SKM-1 treated with dmso at 0.1 percent for 144 hours (cell line): ENCODE data around the gene TRMT44.
"Not testable (repeated sequence)": the region's sequence is repeated elsewhere in the genome, so short reads cannot be mapped to it uniquely, and the experiment has no call there.

Experiments
- DNase-seq: peaks from one replicate; lab custom pipeline; 2025; ENCODE audit not compliant: unreplicated experiment; lab: John Stamatoyannopoulos, UW

The TRMT44 gene

GRCh38 chr4:8406887-8407286 is 33.7 kb upstream of the TRMT44 start:
- not testable (repeated sequence) for DNase-seq

DNA sequence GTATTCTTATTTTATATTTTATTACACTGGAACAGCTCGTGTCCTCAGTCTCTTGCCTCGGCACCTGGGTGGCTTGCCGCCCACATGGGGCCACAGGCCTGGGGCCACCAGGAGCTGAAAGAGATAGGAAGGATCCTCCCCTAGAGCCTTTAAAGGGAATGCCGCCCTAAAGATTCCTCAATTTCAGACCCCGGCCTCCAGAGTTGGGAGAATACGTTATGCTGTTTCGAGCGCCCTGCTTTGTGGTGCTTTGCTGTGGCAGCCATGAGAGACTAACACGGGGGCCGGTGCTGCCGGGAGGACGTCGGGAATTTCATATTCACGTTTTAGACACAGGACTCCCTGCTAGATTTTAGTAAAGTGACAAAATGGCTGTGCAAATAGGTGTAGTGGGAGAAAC is 33.3 kb upstream of the TRMT44 start:
- no peak for DNase-seq

DNA sequence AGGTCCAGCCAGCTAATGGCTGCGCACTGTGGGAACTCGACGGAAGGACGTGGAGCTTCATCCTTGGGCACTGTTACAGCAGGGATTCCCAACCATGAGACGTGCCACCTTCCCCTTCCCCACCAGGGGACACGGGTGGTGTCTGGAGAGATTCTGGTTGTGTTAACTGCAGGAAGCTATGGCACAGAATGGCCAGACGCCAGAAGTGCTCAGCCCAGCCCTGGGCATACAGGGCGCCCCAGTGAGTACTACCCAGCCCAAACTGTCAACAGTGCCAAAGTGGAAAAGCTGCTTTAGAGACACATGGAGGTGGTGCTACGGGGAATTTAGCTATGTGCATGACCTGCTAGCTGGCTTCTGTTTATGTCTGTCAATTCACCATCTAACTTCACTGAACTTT is 32.8 kb upstream of the TRMT44 start:
- no peak for DNase-seq

- DNase-seq, result no peak
Observed at GRCh38 chr4:8409264-8410065, 31.1 kb upstream of the TRMT44 start.

GRCh38 chr4:8410066-8410625 is 30.4 kb upstream of the TRMT44 start:
- DNase-seq, result no peak

DNA sequence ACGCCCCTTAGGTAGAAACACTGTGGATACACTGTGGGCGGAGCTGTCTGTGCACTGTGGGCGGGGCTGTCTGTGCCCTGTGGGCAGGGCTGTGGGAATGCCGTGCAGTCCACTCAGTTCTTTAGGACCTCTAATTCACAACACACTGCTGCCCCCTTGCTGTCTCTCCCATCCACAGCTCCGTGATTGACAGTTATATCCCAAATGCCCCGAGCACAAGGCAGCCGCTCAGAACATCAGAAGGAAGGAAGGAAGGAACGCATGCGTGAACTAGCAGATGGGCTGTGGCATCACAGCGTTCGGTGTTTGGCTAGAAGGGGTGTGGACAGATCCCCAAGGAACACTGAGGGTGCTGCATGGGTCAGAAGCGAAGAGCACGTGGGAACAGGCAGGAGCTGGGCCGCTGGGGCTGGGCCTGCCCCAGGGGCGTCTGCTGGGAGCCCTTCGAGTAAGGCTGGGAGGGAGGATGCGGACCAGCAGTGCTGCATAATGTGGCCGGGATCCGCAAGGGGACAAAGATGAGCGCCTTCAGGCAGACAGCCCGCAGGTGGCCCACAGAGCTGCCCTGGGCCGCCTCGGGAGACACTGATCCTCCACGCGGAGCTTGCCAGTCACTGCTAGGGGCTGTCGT is 29.8 kb upstream of the TRMT44 start:
- peak; percentile 20 for DNase-seq

DNA sequence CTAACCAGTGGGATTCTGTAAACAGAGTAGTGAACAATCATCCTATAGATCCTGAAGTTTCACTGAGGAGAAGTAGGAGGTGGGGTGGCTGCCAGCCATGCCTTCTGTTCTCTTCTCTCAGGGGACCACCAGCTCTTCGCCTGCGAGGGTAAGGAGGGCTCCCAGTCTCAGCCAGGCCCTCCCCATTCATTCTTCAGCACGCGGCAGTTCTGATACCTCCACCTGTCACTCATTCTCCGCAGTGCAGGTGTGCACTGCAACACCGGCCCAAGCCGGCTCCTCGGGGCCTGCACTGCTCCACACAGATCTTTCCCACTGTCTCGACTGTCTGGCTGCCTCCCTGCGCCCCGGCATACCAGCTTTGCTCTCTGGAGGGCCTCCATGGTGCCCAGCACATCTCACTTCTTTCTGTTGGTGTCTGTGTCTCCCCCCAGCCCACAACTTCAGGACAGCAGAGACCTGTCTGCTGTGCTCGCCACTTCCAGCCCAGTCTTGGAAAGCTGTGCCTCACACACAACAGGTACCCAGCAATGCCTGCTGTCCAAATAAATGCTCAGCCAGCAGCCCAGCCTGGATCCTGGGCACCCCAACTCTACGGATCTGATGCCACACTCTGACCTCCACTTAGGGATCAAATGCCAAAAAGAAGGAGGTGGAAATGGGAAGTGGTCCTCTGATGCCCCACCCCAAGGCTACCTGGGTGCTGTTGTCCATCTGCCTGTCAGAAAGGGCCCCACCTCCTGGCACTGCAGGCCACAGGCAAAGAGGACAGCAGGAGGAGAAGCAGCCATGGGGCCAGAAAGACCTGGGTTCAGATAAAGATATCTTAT is 29.0 kb upstream of the TRMT44 start:
- DNase-seq, result no peak

GRCh38 chr4:8412288-8412687 is 28.3 kb upstream of the TRMT44 start:
- DNase-seq, result no peak

DNA sequence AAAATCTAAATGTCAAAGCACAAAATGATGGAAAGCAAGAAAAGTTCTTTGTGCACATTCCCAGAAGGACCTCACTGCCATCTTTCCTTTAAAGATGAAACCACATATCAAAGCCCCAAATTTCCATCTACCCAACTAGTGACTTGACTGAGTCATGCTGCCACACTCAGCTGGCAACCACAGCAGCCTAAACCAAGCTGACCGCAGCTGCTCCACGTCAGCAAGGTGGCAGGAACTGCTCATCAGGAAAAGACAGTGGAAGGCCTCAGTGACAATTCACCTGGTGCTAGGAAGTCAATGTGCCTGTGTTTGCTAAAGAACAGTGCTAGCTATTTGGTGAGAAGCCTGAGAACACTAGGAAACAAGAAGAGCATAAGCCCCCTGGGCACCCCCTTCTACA is 26.2 kb upstream of the TRMT44 start:
- DNase-seq, result no peak

DNA sequence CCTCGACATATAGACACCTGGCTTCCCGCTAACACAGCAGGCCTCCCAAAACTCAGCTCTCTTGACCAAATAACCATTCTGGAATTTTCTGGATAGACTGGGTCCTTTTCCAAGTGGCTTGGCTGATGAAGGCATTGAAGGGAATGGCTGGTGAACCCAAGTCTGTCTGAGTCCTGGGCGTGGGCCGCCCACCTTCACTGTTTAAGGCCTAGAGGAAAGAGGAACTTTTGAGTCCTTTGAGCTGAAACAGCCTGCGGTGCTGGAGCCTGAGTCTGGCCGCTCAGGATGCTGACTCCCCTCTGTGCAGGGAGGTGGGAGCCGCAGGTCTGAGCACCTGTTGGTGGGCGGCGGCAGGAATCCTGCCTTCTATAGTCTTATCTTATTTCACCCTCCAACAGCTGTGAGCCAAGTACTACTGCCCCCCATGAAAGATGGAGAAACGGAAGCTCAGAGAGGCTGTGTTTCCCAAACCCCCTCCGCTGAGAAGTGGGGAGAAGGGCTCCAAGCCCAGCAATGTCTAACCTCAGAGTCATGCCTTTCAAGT is 23.4 kb upstream of the TRMT44 start:
- no peak for DNase-seq

DNA sequence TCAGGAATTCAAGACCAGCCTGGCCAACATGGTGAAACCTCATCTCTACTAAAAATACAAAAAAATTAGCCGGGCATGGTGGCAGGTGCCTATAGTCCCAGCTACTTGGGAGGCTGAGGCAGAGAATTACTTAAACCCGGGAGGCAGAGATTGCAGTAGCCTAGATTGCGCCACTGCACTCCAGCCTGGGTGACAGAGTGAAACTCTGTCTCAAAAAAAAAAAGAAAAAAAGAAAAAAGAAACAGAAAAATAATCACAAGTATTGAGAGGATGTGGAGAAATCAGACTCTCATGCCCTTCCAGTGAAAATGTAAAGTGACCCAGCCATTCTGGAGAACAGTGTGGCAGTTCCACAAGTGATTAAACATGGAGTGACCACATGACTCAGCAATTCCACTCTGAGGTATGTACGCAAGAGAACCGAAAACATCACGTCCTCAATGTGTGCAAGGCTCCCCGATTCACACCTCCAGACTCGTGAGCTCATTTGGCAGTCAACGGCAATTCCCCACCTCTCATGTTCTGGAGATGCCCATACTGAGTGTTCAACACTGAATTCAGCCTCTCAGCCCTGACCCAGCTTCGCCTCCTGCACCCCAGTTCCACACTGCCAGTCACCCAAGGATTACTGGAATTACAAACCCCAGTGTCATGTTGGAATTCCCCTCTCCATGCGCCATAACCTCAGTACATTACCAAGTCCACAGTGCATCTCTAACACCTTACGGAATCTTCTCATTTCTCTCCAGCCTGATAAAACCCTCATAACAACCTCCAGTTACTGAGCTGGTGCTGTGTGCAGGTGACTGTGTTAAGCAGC is 21.1 kb upstream of the TRMT44 start:
- DNase-seq, result peak; percentile 49

DNA sequence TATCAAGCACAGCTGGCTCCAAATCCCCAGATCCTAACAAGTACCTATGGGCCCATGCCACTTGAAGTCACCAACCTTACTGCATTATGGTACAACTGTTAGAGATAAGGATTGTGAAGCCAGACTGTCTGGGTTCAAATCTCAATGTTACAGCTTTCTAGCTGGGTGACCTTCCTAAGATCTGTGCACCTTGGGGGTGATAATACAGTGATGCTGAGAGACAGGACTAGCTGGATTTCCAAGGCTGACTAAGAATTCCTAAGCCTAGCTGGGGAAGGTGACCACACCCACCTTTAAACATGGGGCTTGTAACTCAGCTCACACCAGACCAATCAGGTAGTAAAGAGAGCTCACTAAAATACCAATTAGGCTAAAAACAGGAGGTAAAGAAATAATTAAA is 20.4 kb upstream of the TRMT44 start:
- not testable (repeated sequence) for DNase-seq

DNA sequence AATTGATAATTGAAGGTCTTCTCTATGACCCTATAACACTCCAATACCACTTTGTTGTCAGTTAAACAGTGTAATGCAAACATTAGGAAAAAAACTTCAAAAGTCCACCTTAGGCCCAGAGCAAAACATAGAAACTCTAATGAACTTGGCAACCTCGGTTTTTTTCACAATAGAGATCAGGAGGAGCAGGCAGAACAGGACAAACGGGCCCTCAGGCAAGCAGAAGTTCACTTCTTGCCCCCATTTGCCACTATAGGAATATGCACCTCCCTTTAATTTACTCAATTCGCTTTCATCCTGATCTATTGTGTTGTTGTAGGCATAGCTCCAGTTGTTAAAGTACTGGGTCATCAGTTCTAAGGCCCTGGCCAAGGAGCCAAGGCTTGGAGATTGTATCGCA is 18.2 kb upstream of the TRMT44 start:
- DNase-seq, result no peak

- no peak for DNase-seq
Observed at GRCh38 chr4:8422786-8423185, 17.8 kb upstream of the TRMT44 start.

DNA sequence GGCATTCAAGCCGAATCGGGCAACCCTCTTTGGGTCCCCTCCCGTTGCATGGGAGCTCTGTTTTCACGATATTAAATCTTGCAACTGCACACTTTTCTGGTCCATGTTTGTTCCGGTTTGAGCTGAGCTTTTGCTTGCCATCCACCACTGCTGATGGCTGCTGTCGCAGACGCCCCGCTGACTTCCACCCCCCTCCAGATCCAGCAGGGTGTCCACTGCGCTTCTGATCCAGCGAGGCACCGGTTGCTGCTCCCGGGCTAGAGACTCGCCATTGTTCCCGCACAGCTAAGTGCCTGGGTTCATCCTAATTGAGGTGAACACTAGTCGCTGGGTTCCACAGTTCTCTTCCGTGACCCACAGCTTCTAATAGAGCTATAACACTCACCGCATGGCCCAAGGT is 13.3 kb upstream of the TRMT44 start:
- no peak for DNase-seq

DNA sequence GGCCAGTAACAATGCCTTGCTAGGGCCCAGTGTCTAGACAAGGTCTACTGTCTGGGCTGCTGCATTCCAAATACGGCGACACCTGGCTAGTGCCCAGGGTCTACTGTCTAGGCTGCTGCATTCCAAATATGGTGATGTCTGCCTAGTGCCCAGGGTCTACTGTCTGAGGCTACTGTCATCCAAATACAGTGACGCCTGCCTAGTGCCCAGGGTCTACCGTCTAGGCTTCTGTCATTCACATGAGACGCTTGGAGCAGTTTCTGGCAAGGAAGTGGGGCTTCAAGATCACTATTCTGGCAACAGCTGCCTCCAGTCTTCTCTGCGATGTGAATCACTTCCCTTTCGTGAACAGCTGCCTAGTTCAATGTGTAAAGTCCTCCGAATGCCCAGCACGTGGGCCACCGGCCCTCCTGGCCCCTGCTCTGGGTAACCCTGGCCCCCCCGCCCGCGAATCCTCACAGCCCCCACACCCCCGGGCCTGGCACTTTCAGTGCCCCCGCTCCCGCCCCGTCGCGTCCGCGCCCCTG is 12.8 kb upstream of the TRMT44 start:
- DNase-seq, result peak; percentile 38

DNA sequence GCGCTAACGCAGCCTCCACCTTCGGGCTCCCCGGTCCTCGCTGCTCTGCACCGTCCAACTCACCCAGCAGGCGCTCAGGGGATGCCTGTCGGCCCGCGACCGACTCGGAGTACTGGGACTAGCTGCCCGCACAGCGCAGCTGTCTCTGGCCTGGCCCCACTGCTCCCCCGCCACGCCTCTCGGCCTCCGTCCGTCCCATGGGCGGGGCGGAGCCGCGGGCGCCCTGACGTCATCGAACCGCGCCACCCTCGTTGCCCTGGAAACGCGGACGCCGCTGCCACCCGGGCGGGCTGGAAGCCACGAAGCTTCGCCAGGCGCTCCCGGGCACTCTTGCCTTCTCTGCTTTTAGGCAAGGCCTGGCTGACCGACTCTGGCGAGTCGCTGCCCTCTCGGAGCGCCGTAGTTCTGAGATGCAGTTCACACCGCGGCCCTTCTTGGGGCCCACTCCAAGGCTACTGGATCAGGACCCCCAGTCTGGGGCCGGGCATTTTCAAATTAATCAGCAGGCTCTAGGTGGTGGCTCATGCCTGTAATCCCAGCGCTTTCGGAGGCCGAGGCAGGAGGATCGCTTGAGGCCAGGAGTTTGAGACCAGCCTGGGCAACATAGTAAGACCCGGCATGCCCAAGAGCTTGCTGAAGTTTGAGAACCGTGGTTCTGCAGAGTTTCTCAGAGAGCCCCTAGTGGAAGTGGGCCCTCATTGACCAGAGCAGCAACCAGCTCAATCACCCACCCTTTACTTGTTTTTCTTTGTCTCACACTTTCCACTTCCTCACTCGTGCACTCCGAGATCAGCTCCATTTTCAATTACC is 12.1 kb upstream of the TRMT44 start:
- peak; percentile 81 for DNase-seq

GRCh38 chr4:8431553-8431952 is 9.0 kb upstream of the TRMT44 start:
- no peak for DNase-seq

GRCh38 chr4:8433136-8433535 is 7.4 kb upstream of the TRMT44 start:
- DNase-seq, result no peak
